IMR-90 (cell line): ENCODE measurements around the gene SPTLC3. TPM values are rescaled to one million over a fixed set of nuclear protein-coding genes. Genes with fewer than 3 reads are reported as not detected.

ENCODE experiments used
- ATAC-seq: fragments of 200-7000 bp; cut with Tn5 transposase; 2 replicates; pipeline ENCODE4 v1.9.1; 2020; ENCODE audit warnings: low read depth, mild to moderate bottlenecking, moderate library complexity
- BruUV-seq: library from RNA; stranded (reverse); fragments of 400-500 nt; replicated peaks from 2 replicates; lab custom pipeline; 2021; lab: Mats Ljungman, UMichigan
- CTCF ChIA-PET: fragments of 300-600 bp; formaldehyde crosslinking; extraction: SDS; loops from one replicate; lab custom pipeline; 2021; ENCODE audit warnings: antibody characterized with exemption; lab: Yijun Ruan, JAX
- POLR2A ChIA-PET: fragments of 300-600 bp; sonication (Branson Sonifier 250); formaldehyde crosslinking; loops from one replicate; lab custom pipeline; 2022; ENCODE audit warnings: antibody characterized with exemption; ENCODE audit not compliant: unreplicated experiment; lab: Charles Lee
- DNase-seq: peaks from one replicate; pipeline ENCODE4 v3.0.0; 2013
- H2AFZ ChIP-seq: replicated peaks from 2 replicates; pipeline ENCODE3; 2013; ENCODE audit warnings: low read length, mild to moderate bottlenecking; ENCODE audit not compliant: poor library complexity
- H2AK5ac ChIP-seq: 2 replicates; pipeline ENCODE4 v1.6.1; 2013; ENCODE audit warnings: low read depth, low read length, inconsistent platforms
- H2AK9ac ChIP-seq: replicated peaks from 2 replicates; pipeline ENCODE3; 2013; ENCODE audit warnings: mild to moderate bottlenecking, low read depth, low read length, moderate library complexity; ENCODE audit not compliant: poor library complexity
- H2BK120ac ChIP-seq: 2 replicates; pipeline ENCODE4 v1.6.1; 2013; ENCODE audit warnings: low read depth, low read length, inconsistent platforms
- H2BK15ac ChIP-seq: 3 replicates; pipeline ENCODE4 v1.6.1; 2013; ENCODE audit warnings: low read depth, low read length, inconsistent platforms
- H2BK20ac ChIP-seq: 2 replicates; pipeline ENCODE4 v1.6.1; 2013; ENCODE audit warnings: low read depth, mild to moderate bottlenecking, inconsistent platforms, low read length, moderate library complexity
- H2BK5ac ChIP-seq: 2 replicates; pipeline ENCODE4 v1.6.1; 2013; ENCODE audit warnings: mild to moderate bottlenecking, low read depth, low read length, inconsistent platforms; ENCODE audit not compliant: poor library complexity, severe bottlenecking
- H3K14ac ChIP-seq: replicated peaks from 2 replicates; pipeline ENCODE4 v1.6.1; 2013; ENCODE audit warnings: low read depth, low read length, inconsistent platforms
- H3K18ac ChIP-seq: 2 replicates; pipeline ENCODE4 v1.6.1; 2013; ENCODE audit warnings: low read depth, low read length, control low read depth
- H3K23ac ChIP-seq: 2 replicates; pipeline ENCODE4 v1.6.1; 2013; ENCODE audit warnings: low read depth, low read length, inconsistent platforms
- H3K27ac ChIP-seq: 2 replicates; pipeline ENCODE4 v1.5.1; 2013; ENCODE audit warnings: mild to moderate bottlenecking, control low read depth, low read length; ENCODE audit not compliant: insufficient read depth
- H3K27me3 ChIP-seq: 2 replicates; pipeline ENCODE4 v1.6.1; 2013; ENCODE audit warnings: low read length; ENCODE audit not compliant: control insufficient read depth, insufficient read depth
- H3K36me3 ChIP-seq: 2 replicates; pipeline ENCODE4 v1.6.1; 2013; ENCODE audit warnings: low read length, mixed read lengths; ENCODE audit not compliant: control insufficient read depth, insufficient read depth
- H3K4ac ChIP-seq: 2 replicates; pipeline ENCODE4 v1.6.1; 2013; ENCODE audit warnings: low read depth, low read length, inconsistent platforms
- H3K4me1 ChIP-seq: 2 replicates; pipeline ENCODE4 v1.6.1; 2013; ENCODE audit warnings: low read length, mixed read lengths; ENCODE audit not compliant: control insufficient read depth, insufficient read depth
- H3K4me2 ChIP-seq: 2 replicates; pipeline ENCODE4 v1.6.1; 2013; ENCODE audit warnings: low read depth, mild to moderate bottlenecking, control low read depth, low read length, moderate library complexity
- H3K4me3 ChIP-seq: 2 replicates; pipeline ENCODE4 v1.5.1; 2013; ENCODE audit warnings: low read depth, mild to moderate bottlenecking, control low read depth, low read length, moderate library complexity; ENCODE audit not compliant: insufficient read depth
- H3K56ac ChIP-seq: 2 replicates; pipeline ENCODE4 v1.6.1; 2013; ENCODE audit warnings: low read length, inconsistent platforms; ENCODE audit not compliant: insufficient read depth; ENCODE audit errors: extremely low read depth
- H3K79me1 ChIP-seq, 2 experiments: 2 replicates each; pipeline ENCODE4 v1.6.1; 2013; ENCODE audit warnings: low read length in 2 of 2, inconsistent platforms in 1 of 2, low read depth in 1 of 2
- H3K9ac ChIP-seq: 2 replicates; pipeline ENCODE4 v1.6.1; 2013; ENCODE audit warnings: low read depth, low read length, control low read depth
- H3K9me1 ChIP-seq: 2 replicates; pipeline ENCODE4 v1.6.1; 2013; ENCODE audit warnings: low read length, inconsistent platforms; ENCODE audit not compliant: insufficient read depth
- H3K9me3 ChIP-seq: 2 replicates; pipeline ENCODE4 v1.6.1; 2013; ENCODE audit warnings: low read length; ENCODE audit not compliant: control insufficient read depth, insufficient read depth
- H4K20me1 ChIP-seq: 2 replicates; pipeline ENCODE4 v1.6.1; 2013; ENCODE audit warnings: low read length, inconsistent platforms; ENCODE audit not compliant: insufficient read depth
- H4K5ac ChIP-seq: 2 replicates; pipeline ENCODE4 v1.6.1; 2013; ENCODE audit warnings: mild to moderate bottlenecking, low read depth, low read length, control low read depth
- H4K8ac ChIP-seq, 2 experiments: 2 replicates each; pipeline ENCODE4 v1.6.1; 2013; ENCODE audit warnings: low read depth in 2 of 2, low read length in 2 of 2, control low read depth in 1 of 2, inconsistent platforms in 1 of 2
- H4K91ac ChIP-seq: 2 replicates; pipeline ENCODE4 v1.6.1; 2013; ENCODE audit warnings: low read depth, low read length, inconsistent platforms; ENCODE audit not compliant: insufficient read depth
- BHLHE40 ChIP-seq: fragments of 150-350 bp; IDR thresholded peaks from 2 replicates; pipeline ENCODE4 v1.6.1; 2016; ENCODE audit warnings: mild to moderate bottlenecking, low read depth, low read length
- CEBPB ChIP-seq: IDR thresholded peaks from 2 replicates; pipeline ENCODE4 v1.6.1; 2012; ENCODE audit warnings: low read depth, low read length, improper control_type of control experiment
- CHD1 ChIP-seq: IDR thresholded peaks from 2 replicates; pipeline ENCODE4 v1.6.1; 2012; ENCODE audit warnings: low read depth, low read length, improper control_type of control experiment
- ELK1 ChIP-seq: fragments of 150-350 bp; IDR thresholded peaks from 2 replicates; pipeline ENCODE4 v1.6.1; 2016; ENCODE audit warnings: low read depth, mild to moderate bottlenecking, low read length, moderate library complexity, borderline replicate concordance
- FOS ChIP-seq: fragments of 150-350 bp; IDR thresholded peaks from 2 replicates; pipeline ENCODE4 v1.6.1; 2016; ENCODE audit warnings: low read depth, low read length
- MAFK ChIP-seq: IDR thresholded peaks from 2 replicates; pipeline ENCODE4 v1.6.1; 2012; ENCODE audit warnings: low read depth, low read length, improper control_type of control experiment
- MAZ ChIP-seq: IDR thresholded peaks from 2 replicates; pipeline ENCODE4 v1.6.1; 2012; ENCODE audit warnings: low read depth, mild to moderate bottlenecking, low read length, improper control_type of control experiment, moderate library complexity, borderline replicate concordance
- MXI1 ChIP-seq: IDR thresholded peaks from 2 replicates; pipeline ENCODE4 v1.6.1; 2012; ENCODE audit warnings: low read depth, mild to moderate bottlenecking, low read length, moderate library complexity, borderline replicate concordance
- NFE2L2 ChIP-seq: fragments of 150-350 bp; IDR thresholded peaks from 2 replicates; pipeline ENCODE4 v1.6.1; 2016; ENCODE audit warnings: low read depth, mild to moderate bottlenecking, low read length
- POLR2A ChIP-seq: IDR thresholded peaks from 2 replicates; pipeline ENCODE4 v1.6.1; 2012; ENCODE audit warnings: mild to moderate bottlenecking, low read depth, low read length
- RAD21 ChIP-seq: IDR thresholded peaks from 2 replicates; pipeline ENCODE4 v1.6.1; 2012; ENCODE audit warnings: low read length, improper control_type of control experiment
- RCOR1 ChIP-seq: IDR thresholded peaks from 2 replicates; pipeline ENCODE4 v1.6.1; 2012; ENCODE audit warnings: mild to moderate bottlenecking, low read length, improper control_type of control experiment; ENCODE audit not compliant: insufficient replicate concordance
- RFX5 ChIP-seq: IDR thresholded peaks from 2 replicates; pipeline ENCODE4 v1.8.0; 2012; ENCODE audit warnings: low read depth, mild to moderate bottlenecking, low read length, moderate library complexity
- SMC3 ChIP-seq: fragments of 150-350 bp; IDR thresholded peaks from 2 replicates; pipeline ENCODE4 v1.6.1; 2016; ENCODE audit warnings: low read depth, mild to moderate bottlenecking, antibody characterized with exemption, low read length, moderate library complexity
- USF2 ChIP-seq: fragments of 150-350 bp; IDR thresholded peaks from 2 replicates; pipeline ENCODE4 v1.6.1; 2017; ENCODE audit warnings: mild to moderate bottlenecking, antibody characterized with exemption, low read length, low read depth
- WGBS, 2 experiments: methylation state at CpG; one replicate each; pipeline versions ENCODE4 v1.1.5 to v1.1.7; 2013; ENCODE audit warnings: missing lambda C conversion rate in 2 of 2; ENCODE audit not compliant: insufficient read length in 1 of 2; ENCODE audit errors: extremely low coverage in 2 of 2; 5-methylcytosine and 5-hydroxymethylcytosine counted together
- dilution Hi-C: fragments of 300-500 bp; cut with HindIII; formaldehyde crosslinking; loops from one replicate; pipeline ENCODE4 v1.14.3; 2018; ENCODE audit warnings: low sequenced_read_pairs; ENCODE audit not compliant: unreplicated experiment
- in situ Hi-C: fragments of 300-500 bp; cut with MboI; formaldehyde crosslinking; loops from 3 replicates; pipeline ENCODE4 v1.14.3; 2019; ENCODE audit warnings: low sequenced_read_pairs, inconsistent platforms, mixed read lengths
- intact Hi-C: fragments of 100-400 bp; cut with micrococcal nuclease; formaldehyde crosslinking; loops from 2 replicates; pipeline ENCODE4 v1.10.0; 2022
- polyA plus RNA-seq, 3 experiments: library from polyadenylated mRNA; depleted of rRNA; stranded (reverse); fragments of >200 nt; gene quantifications; 2 replicates each; pipeline ENCODE4 v1.2.3, GENCODE V29; 2012; ENCODE audit warnings: low replicate concordance in 1 of 3
- total RNA-seq: library from RNA; depleted of rRNA; stranded (reverse); fragments of >200 nt; gene quantifications from 2 replicates; pipeline ENCODE4 v1.2.3, GENCODE V29; 2012
- TF ChIP-seq, protein P1 (sequence below): conservative IDR thresholded peaks from 2 replicates; pipeline ENCODE4 v1.5.1; 2012; ENCODE audit warnings: mild to moderate bottlenecking, low read depth, low read length, improper control_type of control experiment

SPTLC3 gene
- total and polyA plus RNA-seq, 2 of the 4 experiments (the other 2 are of a cell fraction), result 0.44 to 1.6 TPM

DNA sequence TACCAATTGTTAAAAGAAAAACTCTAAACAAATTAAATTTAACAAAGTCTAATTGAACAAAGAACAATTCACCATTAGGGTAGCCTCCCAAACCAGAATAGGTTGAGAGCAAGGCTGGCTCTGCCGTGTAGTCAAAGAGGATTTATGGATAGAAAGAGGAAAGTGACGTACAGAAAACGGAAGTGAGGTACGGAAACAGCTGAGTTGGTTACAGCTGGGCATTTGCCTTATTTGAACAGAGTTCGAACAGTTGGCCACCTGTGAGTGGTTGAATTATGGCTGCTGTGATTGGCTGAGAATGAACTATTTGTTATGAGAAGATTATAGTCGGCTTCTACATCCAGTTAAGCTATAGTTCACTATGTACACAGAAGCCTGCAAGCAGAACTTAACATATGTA is 193.8 kb downstream of the SPTLC3 start:
- no peaks in the 10 kb centered on the region for H3K27me3 ChIP-seq
- H3K56ac ChIP-seq, result no peak overlapping the region
- no peak overlapping the region for H2BK15ac ChIP-seq
- BruUV-seq, result no TSS peak
- no peaks in the 10 kb centered on the region for H3K79me1 ChIP-seq
- no peaks in the 10 kb centered on the region for H3K36me3 ChIP-seq
- DNase-seq, result no peak
- no peak overlapping the region for H4K5ac ChIP-seq
- no peak overlapping the region for H3K4me3 ChIP-seq
- no peak overlapping the region for H3K18ac ChIP-seq
- no peak overlapping the region for H4K91ac ChIP-seq
- WGBS, 2 experiments, result 75% methylated on average over 2 of the region's 6 CpGs; no CpG with 5 or more reads in 1 of the 2 experiments
- intact Hi-C loops, result no loop called here
- ATAC-seq, result no peak
- H2AK9ac ChIP-seq, result no peak overlapping the region
- H2BK5ac ChIP-seq, result no peak overlapping the region
- H3K4me1 ChIP-seq, result no peaks in the 10 kb centered on the region
- H3K9me3 ChIP-seq, result no peaks in the 10 kb centered on the region
- no peaks in the 10 kb centered on the region for H4K20me1 ChIP-seq
- no peak for TF ChIP-seq RAD21
- TF ChIP-seq MAFK, result no peak
- no peak for TF ChIP-seq MXI1
- TF ChIP-seq FOS, result no peak
- TF ChIP-seq BHLHE40, result no peak
- TF ChIP-seq NFE2L2, result no peak
- TF ChIP-seq SMC3, result no peak
- TF ChIP-seq, protein P1, sequence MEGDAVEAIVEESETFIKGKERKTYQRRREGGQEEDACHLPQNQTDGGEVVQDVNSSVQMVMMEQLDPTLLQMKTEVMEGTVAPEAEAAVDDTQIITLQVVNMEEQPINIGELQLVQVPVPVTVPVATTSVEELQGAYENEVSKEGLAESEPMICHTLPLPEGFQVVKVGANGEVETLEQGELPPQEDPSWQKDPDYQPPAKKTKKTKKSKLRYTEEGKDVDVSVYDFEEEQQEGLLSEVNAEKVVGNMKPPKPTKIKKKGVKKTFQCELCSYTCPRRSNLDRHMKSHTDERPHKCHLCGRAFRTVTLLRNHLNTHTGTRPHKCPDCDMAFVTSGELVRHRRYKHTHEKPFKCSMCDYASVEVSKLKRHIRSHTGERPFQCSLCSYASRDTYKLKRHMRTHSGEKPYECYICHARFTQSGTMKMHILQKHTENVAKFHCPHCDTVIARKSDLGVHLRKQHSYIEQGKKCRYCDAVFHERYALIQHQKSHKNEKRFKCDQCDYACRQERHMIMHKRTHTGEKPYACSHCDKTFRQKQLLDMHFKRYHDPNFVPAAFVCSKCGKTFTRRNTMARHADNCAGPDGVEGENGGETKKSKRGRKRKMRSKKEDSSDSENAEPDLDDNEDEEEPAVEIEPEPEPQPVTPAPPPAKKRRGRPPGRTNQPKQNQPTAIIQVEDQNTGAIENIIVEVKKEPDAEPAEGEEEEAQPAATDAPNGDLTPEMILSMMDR, result no peak
- no peak for TF ChIP-seq MAZ
- no peak for TF ChIP-seq USF2
- no peak for TF ChIP-seq CHD1
- TF ChIP-seq RFX5, result no peak
- no peak for TF ChIP-seq POLR2A
- no peak for TF ChIP-seq RCOR1
- TF ChIP-seq CEBPB, result no peak
- TF ChIP-seq ELK1, result no peak
- H2BK120ac ChIP-seq, result no peak overlapping the region
- H3K4ac ChIP-seq, result no peak overlapping the region
- no peak overlapping the region for H3K27ac ChIP-seq
- no peak overlapping the region for H3K9ac ChIP-seq
- POLR2A ChIA-PET, result no interaction called here
- H3K9me1 ChIP-seq, result no peaks in the 10 kb centered on the region
- no peak overlapping the region for H2AK5ac ChIP-seq
- H4K8ac ChIP-seq, result no peak overlapping the region
- H3K23ac ChIP-seq, result no peak overlapping the region
- CTCF ChIA-PET, result interaction anchor here (0.6 kb wide), 1 partner anchor 16 kb away, joined by 3 read pairs; no protein-coding TSS in a partner anchor
- H3K4me2 ChIP-seq, result no peak overlapping the region
- H3K14ac ChIP-seq, result no peak overlapping the region
- dilution Hi-C loops, result no loop called here
- in situ Hi-C loops, result no loop called here
- no peak overlapping the region for H2BK20ac ChIP-seq
- H2AFZ ChIP-seq, result no peak overlapping the region
